ENCODE results near the gene RAI14. TPM values are rescaled to one million over a fixed set of nuclear protein-coding genes. Genes with fewer than 3 reads are reported as not detected.

Gene RAI14
- total RNA-seq, 4 donors from 2014 or later: 1.1 to 3.6 (median 1.7) TPM

DNA sequence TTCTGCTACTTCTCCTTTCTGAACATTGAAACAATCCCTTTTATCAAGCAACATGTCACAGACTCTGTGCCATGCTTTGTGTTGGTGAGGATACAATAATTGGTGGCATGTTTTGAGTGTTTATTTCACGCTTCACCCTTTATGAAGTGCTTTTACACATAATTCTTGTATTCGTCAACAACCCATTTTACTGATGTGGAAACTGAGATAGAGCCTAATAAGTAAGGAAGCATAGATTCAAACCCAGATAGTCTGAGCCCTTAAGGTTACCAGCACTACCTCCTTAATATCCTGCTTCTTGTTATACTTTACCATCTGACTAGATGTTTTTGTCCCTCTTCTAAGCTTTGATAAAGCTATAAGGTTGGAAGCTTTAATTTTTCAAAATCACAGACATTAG is 133.5 kb downstream of the RAI14 start:
- DNase-seq (no peak), ATAC-seq (no peak)
- no peak for TF ChIP-seq POLR2A (IDR thresholded peaks at IDR 0.05)
- TF ChIP-seq, protein P1, sequence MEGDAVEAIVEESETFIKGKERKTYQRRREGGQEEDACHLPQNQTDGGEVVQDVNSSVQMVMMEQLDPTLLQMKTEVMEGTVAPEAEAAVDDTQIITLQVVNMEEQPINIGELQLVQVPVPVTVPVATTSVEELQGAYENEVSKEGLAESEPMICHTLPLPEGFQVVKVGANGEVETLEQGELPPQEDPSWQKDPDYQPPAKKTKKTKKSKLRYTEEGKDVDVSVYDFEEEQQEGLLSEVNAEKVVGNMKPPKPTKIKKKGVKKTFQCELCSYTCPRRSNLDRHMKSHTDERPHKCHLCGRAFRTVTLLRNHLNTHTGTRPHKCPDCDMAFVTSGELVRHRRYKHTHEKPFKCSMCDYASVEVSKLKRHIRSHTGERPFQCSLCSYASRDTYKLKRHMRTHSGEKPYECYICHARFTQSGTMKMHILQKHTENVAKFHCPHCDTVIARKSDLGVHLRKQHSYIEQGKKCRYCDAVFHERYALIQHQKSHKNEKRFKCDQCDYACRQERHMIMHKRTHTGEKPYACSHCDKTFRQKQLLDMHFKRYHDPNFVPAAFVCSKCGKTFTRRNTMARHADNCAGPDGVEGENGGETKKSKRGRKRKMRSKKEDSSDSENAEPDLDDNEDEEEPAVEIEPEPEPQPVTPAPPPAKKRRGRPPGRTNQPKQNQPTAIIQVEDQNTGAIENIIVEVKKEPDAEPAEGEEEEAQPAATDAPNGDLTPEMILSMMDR (IDR thresholded peaks at IDR 0.05 in 4 of 5, conservative IDR thresholded peaks at IDR 0.05 in 1 of 5): no peak
- no peak overlapping the region for H3K4me3 ChIP-seq
- no peak overlapping the region for H3K27ac ChIP-seq
- H3K4me1 ChIP-seq: no peaks in the 10 kb centered on the region
- intact Hi-C loops (cut with DNase I; ENCODE audit: low total_unique reads): no loop called here
- H3K36me3 ChIP-seq: no peaks in the 10 kb centered on the region
- in situ Hi-C loops (cut with MboI; ENCODE audit: low sequenced_read_pairs in 4 of 4): no loop called here
- no peaks in the 10 kb centered on the region for H3K27me3 ChIP-seq
- no peaks in the 10 kb centered on the region for H3K9me3 ChIP-seq

DNA sequence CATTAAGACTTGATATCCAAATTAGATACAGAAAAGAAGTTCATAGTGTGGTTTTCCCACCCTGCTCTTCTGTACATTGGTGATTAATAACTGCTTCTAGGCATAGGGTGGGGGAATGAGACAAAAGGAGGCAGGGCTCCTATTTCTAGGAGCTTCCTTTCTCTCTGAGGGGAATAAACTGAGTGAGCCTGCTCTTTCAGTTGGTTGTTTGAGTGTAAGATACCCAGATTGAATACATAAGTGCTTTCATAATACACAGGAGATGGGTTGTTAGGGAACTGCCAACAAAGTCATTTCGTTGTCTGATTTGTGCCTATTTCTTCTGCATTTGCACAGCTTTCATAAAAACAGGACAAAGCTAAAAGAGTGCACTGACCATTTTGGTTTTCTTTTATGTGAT is 133.9 kb downstream of the RAI14 start:
- Histone ChIP-seq H3K4me1 (no peaks in the 10 kb centered on the region), H3K9me3 (no peaks in the 10 kb centered on the region), H3K27me3 (no peaks in the 10 kb centered on the region), H3K4me3 (no peak overlapping the region), H3K36me3 (no peaks in the 10 kb centered on the region), H3K27ac (no peak overlapping the region)
- in situ Hi-C loops (cut with MboI; ENCODE audit: low sequenced_read_pairs in 4 of 4): no loop called here
- no peak for DNase-seq
- TF ChIP-seq, protein P1 (IDR thresholded peaks at IDR 0.05 in 4 of 5, conservative IDR thresholded peaks at IDR 0.05 in 1 of 5): no peak
- no peak for TF ChIP-seq POLR2A (IDR thresholded peaks at IDR 0.05)
- no peak for ATAC-seq
- intact Hi-C loops (cut with DNase I; ENCODE audit: low total_unique reads): no loop called here

DNA sequence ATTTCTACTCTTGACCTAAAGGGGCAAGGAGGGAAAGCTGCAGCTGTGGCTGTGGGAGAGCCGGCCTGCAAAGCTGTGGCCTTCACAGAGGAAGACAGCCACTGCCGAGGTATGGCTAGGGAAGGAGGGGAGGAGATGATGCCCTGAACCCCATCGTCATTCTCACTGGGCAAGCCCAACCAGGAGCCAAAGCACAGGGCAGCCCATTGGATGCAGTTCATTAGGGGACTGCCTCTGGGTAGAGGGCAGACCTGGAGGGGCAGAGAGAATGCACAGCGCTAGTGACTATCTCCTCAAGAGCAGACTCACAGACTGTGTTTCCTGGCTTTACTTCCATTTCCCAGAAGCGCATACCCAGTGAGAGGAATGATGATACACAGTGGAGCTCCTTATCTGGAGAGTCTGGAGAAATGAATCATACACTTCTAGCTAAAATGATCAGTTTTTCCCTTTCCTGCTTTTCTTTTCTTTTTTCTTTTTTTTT is 135.7 kb downstream of the RAI14 start:
- no peak overlapping the region for H3K4me3 ChIP-seq
- no peak for TF ChIP-seq POLR2A (IDR thresholded peaks at IDR 0.05)
- TF ChIP-seq, protein P1 (IDR thresholded peaks at IDR 0.05 in 4 of 5, conservative IDR thresholded peaks at IDR 0.05 in 1 of 5): no peak
- H3K9me3 ChIP-seq: no peaks in the 10 kb centered on the region
- no peak overlapping the region for H3K27ac ChIP-seq
- H3K4me1 ChIP-seq: no peaks in the 10 kb centered on the region
- intact Hi-C loops (cut with DNase I; ENCODE audit: low total_unique reads) (no loop called here), in situ Hi-C loops (cut with MboI; ENCODE audit: low sequenced_read_pairs in 4 of 4) (no loop called here)
- H3K27me3 ChIP-seq: no peaks in the 10 kb centered on the region
- no peaks in the 10 kb centered on the region for H3K36me3 ChIP-seq
- DNase-seq (no peak), ATAC-seq (no peak)

DNA sequence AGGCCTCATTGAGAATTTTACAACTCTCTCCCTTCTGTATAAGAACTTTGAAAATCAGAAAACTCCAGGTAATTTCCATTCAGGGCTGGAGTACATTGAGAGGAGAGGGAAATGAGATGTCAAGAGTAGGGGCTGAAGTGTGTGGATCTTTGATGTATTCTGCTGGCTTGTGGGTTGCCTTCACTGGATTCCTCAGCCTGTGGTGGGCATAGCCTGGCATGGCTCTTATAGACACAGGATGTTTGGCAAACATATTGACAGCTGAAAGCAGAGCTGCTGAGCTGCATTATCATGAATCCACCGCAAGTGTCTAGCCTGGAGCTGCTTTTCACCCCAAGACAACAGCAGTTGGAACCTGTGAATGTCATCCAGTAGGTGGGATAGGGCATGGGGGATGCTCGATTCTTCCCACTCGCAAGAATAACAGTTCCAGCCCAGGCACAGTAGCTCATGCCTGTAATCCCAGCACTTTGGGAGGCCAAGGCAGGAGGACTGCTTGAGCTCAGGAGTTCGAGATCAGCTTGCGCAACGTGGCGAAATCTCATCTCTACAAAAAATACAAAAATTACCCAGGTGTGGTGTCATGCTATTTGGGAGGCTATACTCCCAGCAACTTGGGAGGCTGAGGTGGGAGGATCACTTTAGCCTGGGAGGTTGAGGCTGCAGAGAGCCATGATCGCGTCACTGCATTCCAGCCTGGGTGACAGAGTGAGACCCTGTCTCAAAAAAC is 146.9 kb downstream of the RAI14 start:
- Histone ChIP-seq H3K27me3 (no peaks in the 10 kb centered on the region), H3K36me3 (no peaks in the 10 kb centered on the region)

More for the DNA sequence above, 146.9 kb downstream of the RAI14 start:
- ATAC-seq: no peak
- TF ChIP-seq, protein P1 (IDR thresholded peaks at IDR 0.05 in 4 of 5, conservative IDR thresholded peaks at IDR 0.05 in 1 of 5): no peak
- no peak for TF ChIP-seq POLR2A (IDR thresholded peaks at IDR 0.05)
- Histone ChIP-seq H3K9me3 (no peaks in the 10 kb centered on the region), H3K27ac (no peak overlapping the region), H3K4me3 (no peak overlapping the region), H3K4me1 (no peaks in the 10 kb centered on the region)
- DNase-seq: no peak
- intact Hi-C loops (cut with DNase I; ENCODE audit: low total_unique reads): no loop called here
- in situ Hi-C loops (cut with MboI; ENCODE audit: low sequenced_read_pairs in 4 of 4): no loop called here
